Measurements from ENCODE around the gene PAFAH2.

The PAFAH2 gene

DNA sequence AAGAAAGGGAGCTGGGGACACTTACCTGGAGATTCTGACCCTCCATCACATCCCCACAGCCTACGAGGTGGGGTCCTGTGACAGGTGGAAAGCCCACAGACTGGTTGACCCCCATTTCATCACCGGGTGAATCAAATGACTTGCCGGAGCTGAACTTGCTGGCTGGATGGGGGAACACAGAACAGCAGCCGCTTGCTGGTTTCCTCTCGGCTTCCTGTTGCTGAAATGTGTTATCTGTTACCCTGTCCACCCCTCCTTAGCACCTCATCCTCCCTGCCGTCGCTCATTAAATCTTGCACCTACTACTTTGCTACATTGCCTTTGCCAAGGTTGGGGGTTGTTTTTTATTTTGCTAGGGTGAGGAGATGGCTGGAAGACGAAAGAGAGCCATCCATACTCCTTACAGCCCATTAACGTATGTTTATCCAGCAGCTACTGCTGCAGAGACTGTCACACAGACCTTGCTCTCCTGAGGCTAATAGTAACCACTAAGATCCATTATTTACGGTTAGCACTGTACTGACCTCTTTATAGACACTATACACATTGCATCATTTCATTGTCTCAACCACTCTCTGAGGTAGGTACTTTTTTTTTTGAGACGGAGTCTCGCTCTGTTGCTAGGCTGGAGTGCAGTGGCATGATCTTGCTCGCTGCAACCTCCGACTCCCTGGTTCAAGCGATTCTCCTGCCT is 7.0 kb downstream of the PAFAH2 start:
- no peak for TF ChIP-seq GATA2 (IDR thresholded peaks at IDR 0.05; ENCODE audit: low read depth, low read length)
- TF ChIP-seq GATA3 (IDR thresholded peaks at IDR 0.05; ENCODE audit: low read depth, low read length) = no peak

DNA sequence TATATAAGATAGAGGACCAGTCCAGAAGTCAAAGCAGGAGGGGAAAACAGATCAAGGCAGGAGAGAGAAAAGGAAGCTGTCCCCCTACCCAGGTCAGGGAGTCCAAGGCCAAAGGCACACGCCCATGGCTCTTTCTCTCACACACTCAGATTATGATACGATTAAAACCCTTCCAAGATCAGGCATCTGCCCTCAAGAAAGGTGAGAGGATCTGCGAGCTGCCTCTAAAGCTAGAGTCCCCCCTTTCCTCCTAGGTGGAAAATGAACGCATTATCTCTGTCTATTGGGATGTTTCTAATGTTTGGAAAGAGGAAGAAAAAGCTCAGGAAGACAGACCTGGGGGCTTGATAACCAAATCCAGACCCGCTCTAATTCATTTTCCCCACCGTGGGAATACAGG is 7.6 kb downstream of the PAFAH2 start:
- TF ChIP-seq GATA2 (IDR thresholded peaks at IDR 0.05; ENCODE audit: low read depth, low read length) (no peak), GATA3 (IDR thresholded peaks at IDR 0.05; ENCODE audit: low read depth, low read length) (no peak)

DNA sequence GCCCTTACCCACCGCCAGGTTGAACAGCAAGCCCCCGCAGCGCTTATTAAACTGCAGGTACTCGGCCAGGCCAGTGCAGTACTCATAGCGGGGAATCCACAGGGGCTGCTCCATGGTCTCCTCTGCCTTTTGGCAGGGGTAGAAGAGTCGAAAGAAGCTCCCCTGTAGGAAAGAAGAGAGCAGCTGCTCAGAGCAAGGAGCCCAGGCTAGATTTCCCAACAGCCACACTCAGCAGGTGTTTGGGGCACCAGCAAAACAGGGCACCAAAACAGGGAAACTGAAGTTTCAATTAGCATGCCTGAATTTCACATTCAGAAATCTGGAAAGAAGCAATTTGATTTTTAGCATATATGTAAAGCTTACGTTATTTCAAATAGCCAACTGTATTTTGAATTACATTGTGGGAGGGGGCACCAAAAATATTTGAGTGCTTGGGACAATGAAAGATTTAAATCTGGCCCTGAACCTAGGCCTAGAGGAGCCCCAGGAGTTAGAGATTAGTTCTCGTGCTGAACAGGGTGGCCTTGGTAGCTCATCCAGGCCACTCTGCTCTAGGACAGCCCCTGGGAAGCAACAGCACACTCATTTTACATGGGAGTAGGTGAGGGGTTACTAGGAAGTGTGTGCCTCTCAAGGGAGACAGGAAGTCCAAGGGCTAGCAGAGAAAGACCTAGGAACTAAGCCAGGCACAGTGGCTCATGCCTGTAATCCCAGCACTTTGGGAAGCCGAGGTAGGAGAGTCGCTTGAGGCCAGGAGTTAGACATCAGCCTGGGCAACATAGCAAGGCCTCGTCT is 8.2 kb downstream of the PAFAH2 start:
- TF ChIP-seq GATA2 (IDR thresholded peaks at IDR 0.05; ENCODE audit: low read depth, low read length) (no peak), GATA3 (IDR thresholded peaks at IDR 0.05; ENCODE audit: low read depth, low read length) (no peak)

DNA sequence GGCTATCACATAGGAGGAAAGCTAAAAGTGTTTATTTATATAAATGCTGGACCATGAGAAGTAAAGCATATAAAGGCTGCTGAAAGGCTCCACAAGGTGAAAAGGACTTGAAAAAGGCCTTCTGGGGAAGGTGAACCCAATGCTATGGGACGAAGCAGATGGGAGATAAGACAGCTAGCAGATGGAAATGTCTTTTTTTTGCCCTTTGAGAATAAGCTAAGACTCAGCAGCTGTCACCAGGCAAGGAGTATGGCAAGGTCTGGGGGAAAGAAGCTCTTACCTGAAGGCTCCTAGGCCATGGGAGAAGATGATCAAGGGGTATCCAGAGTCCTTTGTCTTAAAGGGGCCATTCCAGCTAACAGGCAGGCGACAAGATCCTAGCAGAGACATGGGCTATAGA is 9.9 kb downstream of the PAFAH2 start:
- TF ChIP-seq GATA3 (IDR thresholded peaks at IDR 0.05; ENCODE audit: low read depth, low read length) (no peak), GATA2 (IDR thresholded peaks at IDR 0.05; ENCODE audit: low read depth, low read length) (no peak)

DNA sequence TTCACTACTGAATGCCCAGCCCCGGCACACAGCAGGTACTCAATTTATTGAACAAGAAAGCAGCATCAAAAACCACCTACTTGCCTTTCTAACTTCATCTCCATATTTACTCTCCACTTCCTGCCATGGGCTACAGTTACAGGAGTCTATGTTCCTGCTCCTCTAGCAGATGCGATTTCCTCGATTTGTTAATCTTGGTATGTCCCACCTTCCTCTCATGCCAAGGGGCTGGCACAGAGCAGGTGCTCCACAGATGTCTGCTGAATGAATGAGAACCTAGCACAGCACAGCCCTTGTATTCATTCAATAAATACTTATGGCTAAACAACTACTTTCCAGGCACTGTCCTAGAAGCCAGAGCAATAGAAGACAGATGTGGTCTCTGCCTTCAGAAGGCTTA is 12.2 kb downstream of the PAFAH2 start:
- TF ChIP-seq GATA2 (IDR thresholded peaks at IDR 0.05; ENCODE audit: low read depth, low read length) = no peak

DNA sequence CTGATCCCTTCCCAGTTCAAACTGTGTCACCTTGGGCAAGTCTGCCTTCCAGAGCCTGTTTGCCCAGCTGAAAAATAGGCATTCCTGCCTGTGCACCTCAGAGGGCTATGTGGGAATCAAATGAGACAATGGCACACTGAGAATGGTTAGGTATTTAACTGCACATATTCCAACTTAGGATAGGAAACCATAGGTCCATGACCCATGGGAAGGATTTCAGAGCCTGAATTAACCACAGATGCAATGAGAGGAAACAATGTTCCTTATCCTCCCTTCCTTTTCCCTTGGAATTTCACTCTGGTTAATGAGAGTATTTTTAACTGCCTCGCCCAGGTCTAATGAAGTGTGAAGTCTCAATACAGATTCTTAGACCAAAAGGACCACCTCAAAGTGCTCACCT is 12.7 kb downstream of the PAFAH2 start:
- TF ChIP-seq GATA3 (IDR thresholded peaks at IDR 0.05; ENCODE audit: low read depth, low read length) (no peak), GATA2 (IDR thresholded peaks at IDR 0.05; ENCODE audit: low read depth, low read length) (no peak)

DNA sequence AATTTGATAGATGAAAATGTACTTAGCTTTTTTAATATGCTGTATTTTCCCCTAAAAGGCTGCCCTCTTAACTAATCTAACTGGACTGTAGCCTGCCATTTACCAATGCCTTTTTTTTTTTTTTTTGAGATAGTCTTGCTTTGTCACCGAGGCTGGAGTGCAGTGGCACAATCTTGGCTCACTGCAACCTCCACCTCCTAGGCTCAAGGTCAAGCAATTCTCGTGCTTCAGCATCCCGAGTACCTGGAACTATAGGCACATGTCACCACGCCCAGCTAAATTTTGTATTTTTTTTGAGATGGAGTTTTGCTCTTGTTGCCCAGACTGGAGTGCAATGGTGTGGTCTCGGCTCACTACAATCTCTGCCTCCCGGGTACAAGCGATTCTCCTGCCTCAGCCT is 18.7 kb downstream of the PAFAH2 start:
- no peak for TF ChIP-seq GATA3 (IDR thresholded peaks at IDR 0.05; ENCODE audit: low read depth, low read length)
- TF ChIP-seq GATA2 (IDR thresholded peaks at IDR 0.05; ENCODE audit: low read depth, low read length) = no peak

DNA sequence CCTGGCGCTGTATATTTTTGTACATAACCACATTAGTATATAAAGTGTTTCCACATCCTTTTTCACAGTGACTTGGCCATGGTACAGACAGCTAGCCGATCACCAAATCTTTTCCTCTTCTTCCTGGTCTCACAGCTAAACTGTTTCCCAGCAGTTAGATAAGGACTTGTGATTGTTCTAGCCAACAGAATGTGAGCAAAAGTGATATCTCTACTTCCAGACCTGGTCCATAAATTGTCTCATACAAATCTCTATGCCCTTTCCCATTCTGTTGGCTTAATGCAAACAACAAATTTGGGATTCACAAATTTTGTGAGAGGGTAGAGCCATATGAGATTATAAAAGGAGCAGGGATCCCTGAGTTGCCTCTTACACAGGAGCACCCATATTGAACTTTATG is 19.5 kb downstream of the PAFAH2 start:
- TF ChIP-seq GATA3 (IDR thresholded peaks at IDR 0.05; ENCODE audit: low read depth, low read length) (no peak), GATA2 (IDR thresholded peaks at IDR 0.05; ENCODE audit: low read depth, low read length) (no peak)

DNA sequence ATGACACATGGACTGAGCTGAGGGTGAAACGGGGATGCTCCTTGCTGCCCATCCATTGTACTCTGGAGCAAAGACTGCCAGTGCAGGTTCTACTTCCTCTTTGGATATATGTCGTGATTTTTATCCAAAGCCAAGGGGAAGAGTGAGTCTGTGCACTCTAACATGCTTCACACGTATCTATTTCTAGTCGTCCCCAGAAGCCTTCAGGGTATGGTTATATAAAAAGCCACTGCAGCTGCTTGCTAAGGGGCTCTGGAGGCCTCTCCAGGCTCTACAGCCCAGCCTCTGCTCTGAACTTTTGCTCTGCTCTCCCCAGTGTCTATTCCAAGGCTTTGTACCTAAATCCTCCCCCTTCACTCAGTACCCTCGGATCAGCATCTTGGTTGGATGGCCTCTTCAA is 20.1 kb downstream of the PAFAH2 start:
- TF ChIP-seq GATA3 (IDR thresholded peaks at IDR 0.05; ENCODE audit: low read depth, low read length) (no peak), GATA2 (IDR thresholded peaks at IDR 0.05; ENCODE audit: low read depth, low read length) (no peak)

DNA sequence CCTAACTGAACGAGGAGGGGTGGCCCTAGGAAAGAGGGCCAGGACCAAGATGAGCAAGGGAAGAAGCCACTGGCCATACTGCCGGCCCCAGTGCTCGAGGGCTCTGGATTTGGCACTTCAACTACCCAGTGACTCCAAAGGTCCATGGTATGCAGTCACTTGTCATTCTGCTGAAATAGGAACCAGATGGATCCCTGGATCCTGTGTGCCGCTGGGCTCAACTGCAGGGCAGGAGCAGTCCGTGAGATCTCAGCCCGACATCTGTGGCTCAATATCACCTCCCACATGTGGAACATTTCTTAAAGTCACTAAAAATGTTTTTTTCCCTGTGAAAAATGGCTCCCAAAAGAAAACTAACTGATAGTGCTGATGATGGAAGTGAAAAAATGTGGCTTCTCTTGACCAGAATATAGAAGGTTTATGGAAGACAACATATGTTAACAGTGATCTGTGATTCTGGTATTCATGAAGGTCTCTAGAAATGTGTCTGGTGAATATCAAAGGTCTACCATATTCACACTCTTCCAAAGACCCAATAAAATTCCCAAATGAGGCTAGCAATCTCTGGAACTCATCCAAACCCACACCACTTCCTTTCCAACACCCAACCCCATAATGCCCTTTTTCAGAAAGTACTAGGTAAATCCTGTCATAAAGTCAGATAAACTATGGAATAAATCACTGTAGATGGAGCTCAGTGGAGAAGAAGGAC is 24.1 kb downstream of the PAFAH2 start:
- TF ChIP-seq GATA3 (IDR thresholded peaks at IDR 0.05; ENCODE audit: low read depth, low read length) = no peak
- TF ChIP-seq GATA2 (IDR thresholded peaks at IDR 0.05; ENCODE audit: low read depth, low read length) = no peak

DNA sequence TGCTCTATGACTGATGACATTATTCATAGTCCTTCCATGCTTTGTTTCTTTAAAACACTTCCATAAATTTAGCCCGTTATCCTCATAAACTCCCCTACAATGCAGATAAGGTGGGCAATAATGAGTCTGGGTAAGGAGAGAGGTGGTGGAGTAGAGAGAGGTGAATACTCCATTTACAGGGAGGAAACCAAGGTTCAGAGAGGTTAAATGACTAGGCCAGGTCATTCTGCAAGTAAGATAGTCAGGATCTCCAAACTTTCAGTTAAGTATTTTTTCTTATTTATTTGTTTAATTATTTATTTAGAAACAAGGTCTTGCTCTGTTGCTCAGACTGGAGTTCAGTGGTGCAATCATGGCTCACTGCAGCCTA is 26.1 kb downstream of the PAFAH2 start:
- TF ChIP-seq GATA2 (IDR thresholded peaks at IDR 0.05; ENCODE audit: low read depth, low read length) (no peak), GATA3 (IDR thresholded peaks at IDR 0.05; ENCODE audit: low read depth, low read length) (no peak)

DNA sequence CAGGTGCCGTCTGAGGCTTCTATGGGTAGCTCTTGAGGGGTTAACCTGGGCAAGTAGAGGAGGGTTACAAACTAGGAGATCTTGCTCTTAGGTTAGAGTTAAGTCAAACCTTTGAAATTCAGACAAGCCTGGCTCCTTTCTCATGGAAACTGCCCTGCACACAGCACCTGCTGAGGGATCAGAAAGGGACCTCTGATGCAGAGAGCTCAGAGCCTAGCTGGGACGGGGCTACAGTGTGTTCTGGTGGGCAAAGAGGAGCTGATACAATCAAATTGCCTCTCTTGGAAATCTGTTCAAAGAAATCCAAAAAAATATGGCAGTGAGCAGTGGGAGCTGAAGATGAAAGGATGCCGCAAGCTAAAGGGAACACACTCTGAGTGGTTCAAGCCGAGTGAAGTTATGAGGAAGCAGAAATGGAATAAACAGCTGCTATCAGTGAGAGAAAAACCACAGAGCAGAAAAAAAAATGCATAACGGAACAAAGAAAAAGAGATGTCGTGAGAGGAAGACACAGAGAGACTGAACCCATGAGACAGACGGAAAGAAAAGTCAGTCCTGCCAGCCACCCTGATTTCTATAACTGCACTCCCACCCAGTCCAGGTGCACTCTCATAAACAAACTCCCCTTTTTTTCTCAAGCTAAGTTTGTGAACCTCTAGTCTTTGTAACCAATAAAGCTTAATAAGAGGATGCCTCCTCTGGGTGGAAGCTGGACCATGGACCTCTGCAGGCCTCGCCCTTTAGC is 26.6 kb downstream of the PAFAH2 start:
- TF ChIP-seq GATA3 (IDR thresholded peaks at IDR 0.05; ENCODE audit: low read depth, low read length) (no peak), GATA2 (IDR thresholded peaks at IDR 0.05; ENCODE audit: low read depth, low read length) (no peak)

DNA sequence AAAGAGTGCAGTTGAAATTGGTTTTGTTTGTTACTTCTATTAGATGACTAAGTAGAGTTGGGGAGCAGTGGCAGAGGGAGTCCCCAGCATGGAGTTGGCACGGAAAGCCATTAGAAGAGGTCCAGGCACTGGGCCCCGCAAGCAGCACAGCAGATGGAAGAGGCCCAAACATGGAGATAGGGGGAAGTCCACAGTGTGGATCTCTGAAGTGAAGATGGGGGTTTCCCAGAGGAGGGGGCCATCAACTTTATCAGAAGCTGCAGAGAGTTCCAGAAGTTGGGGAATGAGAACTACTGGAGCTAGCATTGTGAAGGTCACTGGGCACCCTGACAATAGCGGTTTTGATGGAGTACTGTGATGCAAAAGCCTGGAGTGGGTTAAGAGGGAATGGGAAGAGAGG is 30.6 kb downstream of the PAFAH2 start:
- TF ChIP-seq GATA3 (IDR thresholded peaks at IDR 0.05; ENCODE audit: low read depth, low read length) = no peak
- no peak for TF ChIP-seq GATA2 (IDR thresholded peaks at IDR 0.05; ENCODE audit: low read depth, low read length)

DNA sequence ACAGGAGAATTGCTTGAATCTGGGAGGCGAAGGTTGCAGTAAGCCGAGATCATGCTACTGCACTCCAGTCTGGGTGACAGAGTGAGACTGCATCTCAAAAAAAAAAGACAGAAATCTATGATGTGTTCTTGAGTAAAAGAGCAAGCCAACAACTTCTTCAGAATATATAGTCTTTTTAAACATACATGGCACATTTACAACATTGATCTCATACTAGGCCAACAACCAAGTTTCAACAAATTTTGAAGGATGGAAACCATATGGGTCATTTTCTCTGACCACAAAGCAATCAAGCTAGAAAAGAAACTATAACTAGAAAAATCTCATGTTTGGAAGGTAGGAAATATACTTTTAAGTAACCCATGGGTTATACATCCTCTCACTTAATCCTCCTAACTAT is 38.3 kb downstream of the PAFAH2 start:
- TF ChIP-seq GATA3 (IDR thresholded peaks at IDR 0.05; ENCODE audit: low read depth, low read length) (no peak), GATA2 (IDR thresholded peaks at IDR 0.05; ENCODE audit: low read depth, low read length) (no peak)

Data from SH-SY5Y (cell line).